HT1080 (cell line): ENCODE measurements around the gene CBX1. TPM values are rescaled to one million over a fixed set of nuclear protein-coding genes. Genes with fewer than 3 reads are reported as not detected.
"Not testable (repeated sequence)": the region's sequence is repeated elsewhere in the genome, so short reads cannot be mapped to it uniquely, and the experiment has no call there.

ENCODE experiments used
- DNase-seq: peaks from one replicate; pipeline ENCODE4 v3.0.0-alpha.2; 2015; ENCODE audit warnings: low read depth
- total RNA-seq: library from RNA; depleted of rRNA; stranded (reverse); fragments of >200 nt; shearing (Covaris generic); gene quantifications from 2 replicates; pipeline ENCODE4 v1.2.3, GENCODE V29; 2014

The CBX1 gene
- total RNA-seq, 1 experiment from 2014 or later = 84.4 TPM

DNA sequence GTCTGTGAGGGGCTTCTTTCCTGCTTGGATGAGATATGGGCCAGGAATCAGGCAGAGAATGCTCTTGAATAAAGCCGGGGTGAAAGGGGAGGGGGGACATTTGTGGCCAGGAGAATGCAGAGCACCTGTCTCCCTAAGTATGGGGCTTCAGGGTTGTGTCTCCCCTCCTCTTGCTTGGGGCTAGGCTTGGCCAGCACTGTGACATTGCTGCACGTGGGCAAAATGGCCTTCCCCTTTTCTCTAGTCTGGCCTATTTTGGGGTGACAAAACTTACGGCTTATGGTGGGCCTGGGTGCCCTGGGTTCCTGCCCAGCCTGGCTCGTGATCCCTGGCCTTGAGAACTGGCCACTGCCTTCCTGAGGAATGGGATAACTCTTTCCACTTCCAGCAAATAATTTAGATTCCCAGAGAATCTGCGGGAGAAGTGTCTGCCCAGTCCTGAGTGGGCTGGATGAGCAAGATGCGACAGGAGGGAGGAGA is 47.5 kb downstream of the CBX1 start:
- no peak for DNase-seq

DNA sequence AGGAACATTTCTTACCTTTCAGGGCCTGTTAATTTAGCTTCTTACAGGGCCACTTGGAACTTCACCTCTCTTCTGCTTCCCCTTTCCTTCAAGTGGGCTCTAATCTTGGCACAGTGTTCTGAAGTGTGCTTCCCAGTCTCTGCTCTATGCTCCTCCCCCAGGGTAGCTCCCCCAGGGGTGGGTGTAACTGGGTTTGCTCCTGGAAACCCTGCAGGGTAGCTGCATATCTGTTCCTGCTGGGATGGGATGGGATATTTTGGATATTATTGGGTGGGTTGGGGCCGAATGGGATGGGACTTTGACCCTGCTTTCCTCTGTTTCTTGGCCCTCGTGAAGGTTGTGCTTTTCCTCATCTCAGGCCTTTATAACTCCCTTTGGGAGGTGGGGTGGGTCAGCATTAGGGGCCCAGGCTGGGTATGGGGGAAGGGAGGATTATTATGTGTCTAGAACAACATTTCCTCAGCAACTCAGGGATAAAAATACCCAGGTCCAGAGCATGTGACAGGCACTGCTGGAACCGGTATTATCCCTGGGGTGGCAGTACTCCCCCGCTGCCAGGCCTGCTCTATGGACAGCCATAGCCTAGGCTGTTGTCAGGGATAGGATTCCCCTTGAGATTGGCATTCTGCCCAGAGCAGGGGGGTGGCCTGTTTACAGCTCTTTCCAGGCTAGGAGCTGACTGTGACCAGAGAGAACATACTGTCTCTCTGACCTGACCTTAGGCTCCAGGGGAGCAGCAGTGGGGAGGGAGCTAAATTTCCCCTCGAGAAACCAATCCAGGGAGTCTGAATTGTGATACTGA is 48.1 kb downstream of the CBX1 start:
- no peak for DNase-seq

DNA sequence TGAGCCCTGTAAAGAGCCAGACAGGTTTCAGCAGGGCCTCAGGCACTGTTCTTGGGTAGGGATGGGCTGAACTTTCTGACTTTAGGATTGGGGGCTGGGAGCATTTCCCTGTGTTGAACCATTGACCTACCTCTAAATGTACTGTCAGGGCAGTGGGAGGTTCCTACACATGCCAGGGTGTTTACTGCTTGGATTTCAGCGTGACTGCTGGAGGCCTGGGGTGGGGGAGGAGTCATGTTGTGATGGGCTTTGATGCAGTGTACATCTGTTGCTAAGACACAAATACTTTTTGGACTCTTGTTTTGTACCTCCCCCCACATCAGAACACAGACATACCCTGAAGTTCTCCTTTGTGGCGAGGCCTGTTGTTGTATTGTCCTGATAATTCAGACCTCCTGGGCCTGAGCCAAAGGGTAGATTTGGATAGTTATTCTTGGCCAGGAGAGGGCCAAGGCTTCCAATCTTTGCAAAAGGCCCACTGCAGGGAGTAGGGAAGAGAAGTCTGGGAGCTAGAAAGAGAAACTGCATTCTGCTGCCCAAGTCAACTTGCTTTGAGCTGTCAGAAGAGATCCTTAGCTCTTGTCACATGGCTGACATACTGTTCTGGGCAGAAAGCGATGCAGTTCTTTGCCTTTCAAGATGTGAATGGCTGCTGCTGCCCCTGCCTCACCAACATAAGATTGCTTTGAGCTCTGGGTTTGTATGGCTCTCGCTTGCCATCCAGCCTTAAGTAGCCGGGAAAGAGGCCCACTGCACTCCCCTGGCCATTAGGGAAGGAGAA is 49.4 kb downstream of the CBX1 start:
- no peak for DNase-seq

DNA sequence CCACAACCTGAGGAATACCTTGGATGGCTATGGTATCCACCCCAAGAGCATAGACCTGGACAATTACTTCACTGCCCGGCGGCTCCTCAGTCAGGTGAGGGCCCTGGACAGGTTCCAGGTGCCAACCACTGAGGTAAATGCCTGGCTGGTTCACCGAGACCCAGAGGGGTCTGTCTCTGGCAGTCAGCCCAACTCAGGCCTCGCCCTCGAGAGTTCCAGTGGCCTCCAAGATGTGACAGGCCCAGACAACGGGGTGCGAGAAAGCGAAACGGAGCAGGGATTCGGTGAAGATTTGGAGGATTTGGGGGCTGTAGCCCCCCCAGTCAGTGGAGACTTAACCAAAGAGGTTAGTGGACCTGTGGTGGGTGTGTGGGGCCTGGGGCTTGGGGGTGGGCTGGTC is 50.0 kb downstream of the CBX1 start:
- no peak for DNase-seq

DNA sequence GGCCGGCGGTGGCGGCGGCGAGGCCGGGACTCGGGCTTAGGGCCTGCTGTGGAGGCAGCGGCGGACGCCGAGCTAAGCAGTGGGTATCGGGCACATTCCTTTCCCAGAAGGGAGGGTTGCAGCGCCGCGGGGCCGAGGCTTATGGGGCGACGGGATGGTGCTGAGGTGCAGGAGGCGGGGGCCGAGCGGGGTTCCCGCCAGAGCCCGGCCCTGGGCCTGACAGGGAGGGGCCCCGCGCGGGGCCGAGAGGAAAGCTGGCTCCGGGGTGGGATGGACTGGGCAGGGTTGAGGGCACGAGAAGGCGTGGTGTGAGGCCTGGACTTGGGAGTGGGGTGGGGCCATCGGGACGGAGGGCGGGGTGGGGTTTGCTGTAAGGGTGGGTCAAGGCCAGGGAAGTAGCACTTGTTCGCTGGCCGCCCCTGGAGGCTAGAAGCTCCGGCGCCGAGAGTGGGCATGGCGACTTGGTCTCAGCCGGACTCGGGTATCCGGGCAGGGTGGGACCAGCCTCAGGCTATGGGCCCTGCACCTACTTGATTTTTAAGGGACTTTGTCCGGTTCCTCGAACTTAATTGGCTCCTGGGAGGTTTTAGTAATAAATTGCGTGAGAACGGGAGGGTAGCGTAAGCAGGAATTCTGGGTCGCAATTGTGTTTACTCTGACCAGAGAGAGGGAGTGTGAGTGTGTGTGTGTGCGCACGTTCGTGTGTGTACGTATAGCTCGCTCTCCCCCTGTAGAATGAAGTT is 52.7 kb downstream of the CBX1 start:
- DNase-seq = peak; percentile 91

DNA sequence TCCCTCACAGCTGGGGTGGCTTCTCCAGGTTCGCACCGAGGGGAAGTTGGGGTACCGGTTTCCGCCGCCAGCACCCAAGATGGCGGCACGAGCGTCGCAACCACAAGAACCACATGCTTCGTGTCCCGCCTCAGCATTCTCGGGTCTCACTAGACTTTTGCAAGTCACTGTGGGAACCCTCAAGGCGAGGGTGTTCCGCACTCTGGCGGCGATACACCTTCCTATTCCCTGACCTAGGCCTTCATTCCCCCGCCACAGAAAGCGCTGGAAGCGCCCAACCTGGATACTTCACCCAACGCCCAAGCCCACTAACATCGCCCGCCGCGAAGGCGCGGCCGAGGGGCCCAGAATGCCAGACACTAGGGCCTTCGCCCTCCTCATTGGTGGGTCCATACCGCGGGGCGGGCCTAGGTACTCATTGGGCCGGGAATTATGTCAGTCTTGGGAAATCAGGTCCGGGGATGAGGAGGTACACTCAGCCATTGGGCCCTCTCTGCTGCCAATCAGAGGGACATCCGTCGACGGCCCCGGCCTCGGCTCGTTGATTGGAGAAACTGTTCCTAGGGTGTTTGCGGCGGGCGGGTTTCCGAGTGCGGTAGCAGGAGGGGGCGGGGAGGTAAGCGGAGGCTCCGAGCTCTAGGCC is 53.4 kb downstream of the CBX1 start, which contains the start of gene NFE2L1:
Gene NFE2L1, plus strand, starts transcription at position 619 of the 643 bp plus-strand sequence. CDS start 2,760 bp downstream, outside the sequence.
- peak; percentile 100 for DNase-seq

DNA sequence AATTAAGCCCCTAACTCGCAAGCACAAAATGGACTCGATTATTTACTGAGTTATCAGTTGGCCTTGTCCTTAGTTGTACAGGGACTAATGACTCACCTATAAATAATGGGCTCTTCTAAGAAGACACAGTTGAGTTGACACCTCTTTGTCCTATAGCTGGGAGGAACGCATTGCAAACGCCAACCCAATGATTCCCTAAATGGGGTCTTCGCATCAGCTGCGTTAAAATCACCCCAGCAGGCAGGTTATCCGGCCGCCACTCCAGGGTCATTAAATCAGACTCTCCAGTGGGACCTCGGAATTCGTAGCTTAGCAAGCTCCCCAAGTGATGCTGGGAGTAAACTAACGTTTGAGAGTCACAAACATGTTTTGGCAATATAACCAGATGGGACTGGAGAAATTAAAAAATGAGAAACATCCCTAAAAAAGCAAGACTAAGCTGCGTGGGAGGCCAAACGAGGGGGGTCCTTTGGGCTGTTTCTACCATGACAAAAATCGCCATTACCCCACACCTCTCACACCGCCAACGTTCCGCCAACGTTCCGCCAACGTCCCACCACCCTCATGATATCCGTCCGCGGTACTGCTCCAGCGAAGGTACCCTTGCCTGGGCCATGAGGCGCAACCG is 54.1 kb downstream of the CBX1 start:
- peak; percentile 25 for DNase-seq

DNA sequence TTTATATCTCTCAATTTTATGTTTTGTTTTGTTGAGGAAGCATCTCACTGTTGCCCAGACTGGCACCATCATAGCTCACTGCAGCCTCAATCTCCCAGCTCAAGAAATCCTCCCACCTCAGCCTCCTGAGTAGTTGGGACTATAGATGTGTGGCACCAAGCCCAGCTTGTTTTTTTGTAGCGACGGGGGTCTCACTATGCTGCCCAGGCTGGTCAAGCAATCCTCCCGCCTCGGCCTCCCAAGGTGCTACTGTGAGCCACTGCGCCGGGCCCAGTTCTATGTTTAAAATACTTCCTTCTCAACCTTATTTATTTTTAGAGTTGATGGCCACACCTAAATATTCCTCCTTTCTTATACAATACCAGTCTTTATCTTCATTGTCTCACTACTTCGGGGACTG is 55.0 kb downstream of the CBX1 start:
- DNase-seq = no peak

DNA sequence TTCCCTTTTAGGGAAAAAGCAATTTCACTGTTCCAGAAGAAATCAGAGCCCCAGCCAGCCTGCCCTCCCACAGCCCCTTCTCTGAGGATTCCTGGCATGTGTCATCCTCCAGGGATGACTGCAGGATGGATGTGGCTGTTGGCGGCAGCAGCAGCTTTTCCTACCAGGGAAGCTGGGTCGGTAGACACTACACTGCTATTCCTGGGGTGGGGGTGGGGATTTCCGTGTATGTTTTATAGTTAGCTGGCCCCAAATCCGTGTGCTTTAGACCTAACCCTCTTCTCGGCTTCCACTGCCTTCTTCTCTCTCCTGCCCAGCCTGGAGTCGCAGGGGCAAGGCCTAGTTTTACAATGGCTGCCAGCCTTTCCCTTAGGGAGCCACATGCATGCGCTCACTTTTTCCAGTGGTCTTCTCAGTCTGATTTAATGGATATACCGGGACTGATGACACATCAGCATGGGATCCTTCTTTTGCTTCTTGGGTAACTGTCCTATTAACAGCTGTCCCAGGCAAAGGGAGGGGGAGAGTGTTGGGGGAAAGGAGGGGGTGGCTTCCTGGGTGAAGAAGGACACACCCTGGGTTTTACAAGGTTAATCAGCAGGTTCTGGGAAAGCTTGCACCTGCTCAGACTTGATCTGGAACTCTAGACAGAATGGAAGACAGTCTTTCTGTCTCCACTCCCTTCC is 55.8 kb downstream of the CBX1 start:
- DNase-seq = no peak

DNA sequence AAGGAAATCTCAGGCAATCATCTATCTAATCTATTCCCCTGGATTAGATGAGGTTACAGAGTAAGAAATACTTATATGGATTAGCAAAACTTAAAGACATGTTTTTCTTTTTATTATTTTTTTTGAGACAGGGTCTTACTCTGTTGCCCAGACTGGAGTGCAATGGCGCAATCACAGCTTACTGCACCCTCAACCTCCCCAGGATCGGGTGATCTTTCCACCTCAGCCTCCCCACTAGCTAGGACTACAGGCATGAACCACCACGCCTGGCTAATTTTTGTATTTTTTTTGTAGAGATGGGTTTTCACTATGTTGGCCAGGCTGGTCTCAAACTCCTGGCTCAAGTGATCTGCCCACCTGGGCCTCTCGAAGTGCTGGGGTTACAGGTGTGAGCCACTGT is 56.4 kb downstream of the CBX1 start:
- DNase-seq = no peak

DNA sequence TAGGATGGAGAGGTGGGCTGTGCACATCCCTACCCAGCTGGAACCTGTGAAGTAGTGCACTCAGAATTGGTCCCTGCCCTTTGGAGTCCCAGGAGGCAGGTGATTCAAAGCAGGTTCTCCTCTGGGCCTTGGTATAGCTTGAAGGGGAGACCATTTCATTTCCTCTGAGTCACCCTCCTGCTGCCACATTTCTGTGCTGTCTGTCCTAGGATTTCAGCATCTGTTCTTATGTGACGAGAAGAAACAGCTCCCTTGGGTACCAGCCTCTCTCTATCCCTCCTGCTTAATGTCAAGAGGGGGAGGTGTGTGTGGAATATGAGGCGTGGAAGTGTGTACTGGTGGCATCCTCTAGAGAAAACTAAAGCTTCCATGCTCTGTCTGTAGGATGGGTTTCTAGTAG is 58.1 kb downstream of the CBX1 start:
- DNase-seq = peak; percentile 62

DNA sequence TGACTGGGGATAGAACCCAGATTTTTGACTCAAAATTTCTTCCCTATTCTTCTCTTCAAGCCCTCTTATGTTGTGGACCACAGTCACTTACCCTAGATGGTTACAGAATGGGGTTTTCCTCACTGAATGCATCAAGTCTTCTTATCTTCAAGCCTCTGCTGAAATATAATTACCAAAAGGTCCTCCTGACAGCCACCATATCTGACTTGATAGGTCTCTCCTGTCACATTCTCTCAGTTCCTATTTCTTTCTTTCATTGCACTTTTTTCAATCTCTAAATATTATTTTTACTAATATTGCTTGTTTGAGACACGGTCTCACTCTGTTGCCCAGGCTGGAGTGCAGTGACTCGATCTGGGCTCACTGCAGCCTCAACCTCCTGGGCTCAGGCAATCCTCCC is 62.6 kb downstream of the CBX1 start:
- DNase-seq = no peak

DNA sequence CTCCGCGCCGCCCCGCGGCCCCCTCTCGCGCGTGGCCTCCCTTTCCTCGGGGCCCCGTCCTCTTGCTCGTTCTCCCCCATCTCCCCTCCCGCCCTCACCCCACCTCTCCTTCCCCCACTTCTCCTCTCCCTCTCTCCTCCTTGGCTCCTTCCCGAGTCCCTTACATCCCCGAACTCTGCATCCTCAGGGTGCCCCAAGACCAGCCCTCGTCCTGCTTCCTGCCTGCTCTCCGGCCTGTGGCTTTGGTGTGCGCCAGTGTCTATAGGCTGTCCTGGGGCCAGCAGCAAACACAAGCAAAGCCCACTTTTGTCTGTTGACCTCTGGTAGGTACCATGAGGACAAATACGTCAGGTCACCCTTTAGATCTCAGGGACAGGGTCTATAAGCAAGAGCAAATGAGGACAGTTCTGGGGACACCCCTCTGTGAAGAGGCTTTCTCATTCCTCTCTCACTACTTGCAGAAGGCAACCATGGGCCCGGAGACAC is 63.4 kb downstream of the CBX1 start:
- no peak for DNase-seq

DNA sequence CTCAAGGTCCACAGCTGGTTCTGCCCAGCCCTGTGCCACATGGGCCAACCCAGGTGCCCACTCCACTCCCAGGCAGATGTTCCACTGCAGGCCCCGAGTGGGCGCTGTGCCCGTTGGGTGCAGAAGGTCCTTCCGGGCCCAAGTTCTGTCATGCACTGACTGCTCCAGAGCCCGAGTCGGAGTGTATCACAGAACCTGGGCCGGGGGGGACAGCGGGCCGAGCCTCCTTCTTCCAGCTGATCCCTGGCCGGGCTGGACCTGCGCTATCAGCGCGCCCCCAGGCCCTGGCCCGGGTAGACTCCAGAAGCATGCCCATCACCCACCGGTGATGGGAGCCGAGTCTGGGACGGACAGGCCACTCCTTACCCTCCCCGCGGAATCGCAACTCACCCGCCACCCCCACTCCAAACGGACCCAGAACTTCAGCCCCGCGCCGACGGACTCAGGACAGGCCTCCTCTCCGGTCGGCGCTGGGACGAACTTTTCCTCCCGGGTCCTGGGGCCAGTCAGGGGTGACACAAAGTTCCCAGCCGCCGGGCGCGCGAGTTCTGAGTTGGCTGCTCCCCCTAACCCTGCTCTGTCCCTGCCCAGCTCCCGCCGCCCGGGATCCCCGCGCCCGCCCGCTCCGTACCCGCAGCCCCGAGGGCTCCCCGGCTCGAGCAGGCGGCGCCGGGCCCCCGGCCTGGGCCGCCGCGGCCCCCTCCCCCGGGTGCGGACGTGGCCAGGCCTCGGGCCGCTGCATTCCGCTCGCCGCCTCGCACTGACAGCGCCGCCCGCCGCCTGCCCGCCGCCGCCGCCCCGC is 64.0 kb downstream of the CBX1 start, which contains the start of gene COPZ2:
Gene COPZ2, minus strand, starts transcription at position 762 of the 802 bp plus-strand sequence. Its CDS starts 20 bp downstream, at position 742.
- peak; percentile 38 for DNase-seq

DNA sequence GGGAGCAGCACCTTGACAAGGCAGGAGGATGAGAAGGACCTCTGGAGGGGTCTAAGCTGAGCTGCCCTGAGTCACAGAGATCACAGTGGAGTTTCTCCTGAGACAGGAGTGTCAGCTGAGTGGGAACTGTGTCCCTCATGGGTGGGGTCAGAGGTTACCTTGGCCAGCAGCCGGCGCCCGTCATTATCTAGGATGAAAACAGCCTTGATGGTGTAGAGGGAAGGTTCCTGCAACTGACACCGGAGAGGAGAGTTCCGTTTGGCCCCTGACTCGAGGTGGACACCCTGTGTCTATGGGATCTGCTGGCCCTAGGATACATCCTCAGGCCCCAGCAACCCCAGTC is 64.6 kb downstream of the CBX1 start:
- no peak for DNase-seq

DNA sequence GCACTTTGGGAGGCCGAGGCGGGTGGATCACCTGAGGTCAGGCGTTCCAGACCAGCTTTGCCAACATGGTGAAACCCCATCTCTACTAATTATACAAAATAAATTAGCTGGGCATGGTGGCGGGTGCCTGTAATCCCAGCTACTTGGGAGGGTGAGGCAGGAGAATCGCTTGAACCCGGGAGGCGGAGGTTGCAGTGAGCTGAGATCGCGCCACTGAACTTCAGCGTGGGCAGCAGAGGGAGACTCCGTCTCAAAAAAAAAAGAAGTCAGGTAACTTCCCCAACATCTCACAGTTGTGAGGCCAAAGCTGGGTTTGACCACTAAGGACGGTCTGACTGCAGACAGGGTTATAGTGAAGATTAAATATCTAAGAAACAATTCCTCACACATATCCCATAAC is 66.5 kb downstream of the CBX1 start:
- not testable (repeated sequence) for DNase-seq

DNA sequence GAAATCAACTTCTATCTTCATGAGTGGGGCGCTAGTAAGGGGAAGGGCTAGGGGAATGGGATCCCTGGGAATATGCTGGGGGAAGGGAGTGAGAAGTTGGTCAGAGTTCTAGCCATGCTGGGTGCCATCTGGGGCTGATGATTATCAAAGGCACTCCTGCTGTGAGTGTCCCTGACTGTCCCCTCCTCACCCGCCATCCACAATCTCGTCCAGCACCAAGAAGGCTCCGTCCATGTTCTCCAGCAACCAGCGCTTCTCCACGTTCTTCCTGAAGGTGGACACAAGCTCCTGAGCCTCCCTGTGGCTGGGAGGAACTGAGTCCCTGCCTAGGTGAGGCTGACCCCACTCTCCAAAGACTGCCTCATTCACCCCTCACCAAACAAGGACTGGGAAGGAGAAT is 69.3 kb downstream of the CBX1 start:
- no peak for DNase-seq

DNA sequence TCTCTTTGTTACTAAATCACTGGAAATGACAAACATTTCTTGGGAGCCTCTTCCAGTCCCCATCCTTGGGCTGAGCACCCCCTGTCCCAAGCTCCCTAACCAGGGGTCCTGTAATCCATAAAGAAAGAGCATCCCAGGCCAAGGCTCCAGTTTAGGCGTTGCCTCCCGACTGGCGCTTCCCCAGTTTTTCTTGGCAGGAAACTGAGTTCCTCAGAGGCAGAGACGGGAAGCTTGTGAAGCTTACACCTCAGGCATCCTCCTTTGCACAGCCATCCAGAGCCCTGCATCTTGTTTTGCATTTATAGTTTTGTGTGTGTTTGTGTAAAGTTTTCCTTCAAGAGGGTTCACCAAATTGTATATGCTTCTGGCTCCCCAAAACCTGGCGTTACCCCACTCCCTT is 70.7 kb downstream of the CBX1 start:
- DNase-seq = no peak

DNA sequence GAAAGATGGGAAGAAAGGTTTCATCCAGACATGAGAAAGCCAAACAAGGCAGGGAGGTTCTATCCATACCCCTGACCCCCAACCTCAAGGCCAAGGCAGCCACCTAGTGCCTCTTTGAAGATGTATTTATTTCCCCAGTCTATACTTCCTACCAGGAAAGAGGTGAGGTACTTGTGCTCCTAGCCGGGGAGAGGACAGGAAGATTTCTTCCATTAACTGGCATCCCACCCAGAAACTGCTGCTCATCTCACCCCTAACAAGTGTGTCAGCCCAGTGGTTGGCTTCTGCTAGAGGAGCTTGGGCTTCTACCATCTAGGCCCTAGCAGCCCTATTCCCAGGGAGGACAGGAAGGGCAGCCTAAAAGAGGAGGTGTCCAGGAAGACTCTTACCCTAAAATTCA is 72.5 kb downstream of the CBX1 start:
- DNase-seq = no peak
